H7 (cell line): ENCODE data around the gene RLN3. TPM values are rescaled to one million over a fixed set of nuclear protein-coding genes. Genes with fewer than 3 reads are reported as not detected.

Experiments used
- total RNA-seq: library from RNA; depleted of rRNA; stranded (reverse); fragments of >200 nt; shearing (Covaris generic); gene quantifications from 2 replicates; pipeline ENCODE4 v1.2.3, GENCODE V29; 2014; rRNA removed

RLN3 gene
- total RNA-seq, 1 experiment from 2014 or later = not detected

Other genes with a start within 250 kb of the RLN3 start
- gene ZSWIM4, start 232.7 kb upstream of the RLN3 start, total RNA-seq = 18.3 and 21.5 TPM in 2 replicates
- gene NANOS3, start 151.0 kb upstream of the RLN3 start, total RNA-seq = not detected in 2 replicates
- gene BRME1, start 122.0 kb upstream of the RLN3 start, total RNA-seq = 3.4 and 4.1 TPM in 2 replicates
- gene CC2D1A, start 121.9 kb upstream of the RLN3 start, total RNA-seq = 22.8 and 25.0 TPM in 2 replicates
- gene PODNL1, start 89.7 kb upstream of the RLN3 start, total RNA-seq = 0.07 and 0.10 TPM in 2 replicates
- 73.3 and 92.9 TPM in 2 replicates for gene DCAF15, start 75.6 kb upstream of the RLN3 start, total RNA-seq
- gene RFX1, start 21.8 kb upstream of the RLN3 start, total RNA-seq = 6.4 and 6.9 TPM in 2 replicates
- 8.8 and 10.1 TPM in 2 replicates for gene IL27RA, start 3.6 kb downstream of the RLN3 start, total RNA-seq
- 8.1 and 9.4 TPM in 2 replicates for gene PALM3, start 33.9 kb downstream of the RLN3 start, total RNA-seq
- 0.52 and 0.92 TPM in 2 replicates for gene MISP3, start 44.6 kb downstream of the RLN3 start, total RNA-seq
- gene C19orf67, start 57.6 kb downstream of the RLN3 start, total RNA-seq = 0.94 and 1.3 TPM in 2 replicates
- 107 and 128 TPM in 2 replicates for gene SAMD1, start 62.6 kb downstream of the RLN3 start, total RNA-seq
- gene PRKACA, start 89.6 kb downstream of the RLN3 start, total RNA-seq = 31.0 and 31.7 TPM in 2 replicates
- 70.8 and 76.2 TPM in 2 replicates for gene ASF1B, start 108.4 kb downstream of the RLN3 start, total RNA-seq
- 60.7 and 74.4 TPM in 2 replicates for gene ADGRL1, start 178.0 kb downstream of the RLN3 start, total RNA-seq